Measurements from ENCODE around the gene BBS9. TPM values are rescaled to one million over a fixed set of nuclear protein-coding genes. Genes with fewer than 3 reads are reported as not detected.
"Not testable (repeated sequence)": the region's sequence is repeated elsewhere in the genome, so short reads cannot be mapped to it uniquely, and the experiment has no call there.

BBS9 gene
- total RNA-seq, result 10 to 100 TPM; 13.7 to 17.2 TPM

DNA sequence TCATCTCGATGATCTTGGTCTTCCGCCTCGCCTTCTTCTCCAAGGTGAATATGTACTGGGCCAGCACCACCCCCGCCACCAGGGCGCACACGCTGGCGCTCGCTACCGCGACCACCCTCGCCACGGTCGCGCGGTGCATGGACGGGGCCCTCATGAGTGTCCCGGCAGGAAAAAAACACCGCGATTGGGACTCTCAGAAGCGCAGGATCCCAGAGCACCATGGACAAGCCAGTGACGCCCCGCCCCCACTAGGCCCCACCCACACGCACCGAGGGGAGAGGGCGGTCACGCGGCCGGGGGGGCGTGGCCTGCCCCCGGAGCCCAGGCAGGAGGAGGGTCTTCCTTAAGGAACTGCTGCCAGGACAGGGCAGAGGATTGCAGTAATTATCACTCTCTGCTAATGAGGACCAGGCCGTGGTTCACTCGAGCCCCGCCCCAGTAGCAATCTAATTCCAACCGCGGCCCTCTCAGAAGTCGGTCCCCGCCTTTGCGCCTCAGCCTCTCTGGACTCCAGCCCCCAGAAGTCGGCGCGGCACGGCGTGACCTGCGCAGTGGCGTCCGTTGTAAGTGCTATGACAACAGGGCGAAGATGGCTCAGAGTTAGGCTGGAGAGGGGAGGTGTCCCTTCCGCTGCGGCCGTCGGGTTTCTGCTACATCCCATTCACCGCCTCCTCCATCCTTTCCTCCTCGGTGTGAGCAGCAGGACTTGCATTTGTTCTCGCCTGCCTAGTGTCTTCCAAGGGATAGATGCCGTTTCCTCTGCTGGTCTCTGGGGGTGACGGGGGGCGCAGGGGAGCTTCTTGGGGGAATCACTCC is at the start of gene BBS9:
TSS of gene BBS9 (plus strand) at position 575 of the 816 bp plus-strand sequence. CDS start 16,689 bp downstream, outside the sequence.
- peak within 1 kb of the TSS; percentile 86 for H3K27ac Mint-ChIP-seq
- H3K4me1 Mint-ChIP-seq, result peaks cover 15% of the 10 kb centered on the region
- POLR2A ChIA-PET, result interaction anchor here (0.6 to 1.2 kb wide), 4 partner anchors 19 to 89 kb away, joined by 3 to 5 read pairs (median 4); partner anchors contain the start of gene RP9
- DNase-seq (peak; percentile 93), ATAC-seq (ENCODE audit: low read depth) (peak; percentile 99)
- peaks cover 3% of the 10 kb centered on the region for H3K27me3 Mint-ChIP-seq
- H3K36me3 Mint-ChIP-seq, result peaks cover 3% of the 10 kb centered on the region
- peak within 1 kb of the TSS; percentile 96 for H3K4me3 Mint-ChIP-seq
- no peaks in the 10 kb centered on the region for H3K9me3 Mint-ChIP-seq

DNA sequence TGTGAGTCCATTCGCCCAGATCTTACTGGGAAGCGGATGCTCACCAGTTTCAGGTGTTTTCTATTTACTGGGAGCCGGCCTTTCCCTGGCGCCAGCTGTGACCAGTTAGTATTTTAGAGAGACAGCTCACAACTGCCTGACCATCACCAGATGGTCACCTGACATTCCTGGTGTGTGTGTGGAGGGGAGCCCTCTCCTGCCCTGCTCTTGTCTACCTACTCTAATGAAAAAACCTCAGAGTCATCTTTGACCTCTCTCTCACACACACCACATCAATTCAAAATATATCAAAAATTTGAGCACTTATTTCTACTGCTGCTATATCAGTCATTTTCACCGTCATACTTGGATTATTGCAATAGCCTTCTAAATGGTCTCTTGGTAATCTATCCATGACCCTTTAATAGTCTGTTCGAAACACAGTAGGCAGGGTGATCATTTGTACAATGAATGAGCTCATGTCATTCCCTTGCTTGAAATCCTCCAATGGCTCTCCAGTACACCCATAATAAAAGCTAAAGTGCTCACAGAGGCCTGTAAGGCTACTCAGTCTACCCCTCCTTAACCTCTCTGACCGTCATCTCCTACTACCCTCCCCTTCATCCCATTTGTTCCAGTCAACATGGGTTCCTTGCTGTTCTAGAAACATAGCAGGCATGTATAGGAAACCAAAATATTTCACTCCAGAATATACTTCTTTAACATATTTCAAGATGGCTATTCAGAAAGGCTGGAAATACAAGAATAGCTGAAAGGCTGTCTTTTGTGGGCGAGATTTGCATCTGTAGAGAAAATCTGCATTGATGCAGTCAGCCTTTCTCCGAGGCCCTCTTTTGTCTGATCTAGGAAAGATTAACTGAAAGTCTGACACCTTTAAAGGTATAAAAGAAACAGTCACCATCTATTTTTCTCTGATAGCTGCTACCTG is 49.3 kb upstream of the BBS9 start:
- POLR2A ChIA-PET, result no interaction called here
- H3K4me3 Mint-ChIP-seq, result no peak overlapping the region
- no peak overlapping the region for H3K27ac Mint-ChIP-seq

DNA sequence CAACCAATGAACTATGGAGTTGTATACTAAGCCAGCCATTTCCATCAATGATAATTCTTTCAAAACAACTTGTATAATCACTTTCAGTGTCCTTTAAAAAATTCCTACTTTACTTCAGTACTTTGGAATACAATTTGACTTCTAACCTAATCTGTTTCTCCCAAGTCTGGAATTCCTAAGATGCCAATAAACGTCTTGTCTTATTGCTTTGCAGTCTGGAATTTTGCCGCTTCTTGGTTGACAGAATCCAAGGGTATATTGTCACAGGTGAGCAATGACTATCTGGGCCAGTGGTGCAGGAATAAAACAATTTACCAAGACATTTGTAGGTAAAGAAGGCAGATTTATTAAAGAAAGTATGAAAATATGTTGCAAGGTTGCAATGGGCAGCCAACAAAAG is 42.0 kb upstream of the BBS9 start:
- H3K9me3 Mint-ChIP-seq, result no peaks in the 10 kb centered on the region
- H3K4me3 Mint-ChIP-seq, result no peak overlapping the region
- ATAC-seq (ENCODE audit: low read depth) (no peak), DNase-seq (no peak)
- POLR2A ChIA-PET, result no interaction called here
- H3K27ac Mint-ChIP-seq, result no peak overlapping the region
- H3K27me3 Mint-ChIP-seq, result peaks cover 3% of the 10 kb centered on the region
- no peaks in the 10 kb centered on the region for H3K36me3 Mint-ChIP-seq
- H3K4me1 Mint-ChIP-seq, result no peaks in the 10 kb centered on the region

More for the DNA sequence above, 49.3 kb upstream of the BBS9 start:
- Mint-ChIP-seq H3K27me3 (peaks cover 28% of the 10 kb centered on the region), H3K9me3 (peaks cover 2% of the 10 kb centered on the region), H3K36me3 (no peaks in the 10 kb centered on the region), H3K4me1 (peaks cover 11% of the 10 kb centered on the region)
- DNase-seq, result no peak
- no peak for ATAC-seq (ENCODE audit: low read depth)

DNA sequence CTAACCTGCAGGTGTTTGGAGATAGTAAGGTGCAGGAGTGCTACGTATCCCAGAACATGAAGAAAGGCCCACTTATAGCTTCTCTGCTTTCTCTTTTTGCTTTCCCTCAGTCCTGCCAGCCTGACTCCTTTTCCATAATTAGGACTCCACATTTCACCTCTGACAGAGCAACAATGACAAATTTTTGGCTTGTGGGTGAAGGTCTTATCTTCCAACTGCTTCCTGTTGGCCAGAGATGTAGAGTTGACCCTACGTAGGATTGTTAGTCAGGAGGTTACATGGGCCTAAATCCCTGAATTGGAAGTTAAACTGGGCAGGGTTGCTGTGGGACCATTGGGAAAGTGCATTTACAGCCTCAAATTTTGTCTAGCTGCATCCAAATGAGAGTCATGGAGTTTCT is 41.5 kb upstream of the BBS9 start:
- ATAC-seq (ENCODE audit: low read depth) (no peak), DNase-seq (no peak)
- H3K4me1 Mint-ChIP-seq, result no peaks in the 10 kb centered on the region
- peaks cover 3% of the 10 kb centered on the region for H3K27me3 Mint-ChIP-seq
- no peak overlapping the region for H3K27ac Mint-ChIP-seq
- no peaks in the 10 kb centered on the region for H3K9me3 Mint-ChIP-seq
- H3K4me3 Mint-ChIP-seq, result no peak overlapping the region
- POLR2A ChIA-PET, result no interaction called here
- no peaks in the 10 kb centered on the region for H3K36me3 Mint-ChIP-seq

DNA sequence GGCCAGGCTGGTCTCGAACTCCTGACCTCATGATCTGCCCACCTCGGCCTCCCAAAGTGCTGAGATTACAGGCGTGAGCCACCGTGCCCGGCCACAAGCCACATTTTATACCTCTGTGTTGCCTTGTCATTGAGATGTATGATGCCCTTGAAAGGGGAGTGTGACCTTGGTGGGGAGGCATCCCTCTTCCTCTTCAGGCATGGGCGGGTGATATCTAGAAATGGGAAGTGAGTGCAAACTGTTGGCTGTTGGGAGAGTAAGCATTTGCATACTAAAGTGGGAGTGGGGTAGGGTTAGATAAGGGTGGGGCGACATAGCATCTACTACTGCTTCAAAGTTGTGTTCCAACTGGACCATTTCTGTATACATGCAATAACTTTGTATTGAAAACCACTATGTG is 40.2 kb upstream of the BBS9 start:
- H3K27me3 Mint-ChIP-seq, result no peaks in the 10 kb centered on the region
- no peak overlapping the region for H3K27ac Mint-ChIP-seq

DNA sequence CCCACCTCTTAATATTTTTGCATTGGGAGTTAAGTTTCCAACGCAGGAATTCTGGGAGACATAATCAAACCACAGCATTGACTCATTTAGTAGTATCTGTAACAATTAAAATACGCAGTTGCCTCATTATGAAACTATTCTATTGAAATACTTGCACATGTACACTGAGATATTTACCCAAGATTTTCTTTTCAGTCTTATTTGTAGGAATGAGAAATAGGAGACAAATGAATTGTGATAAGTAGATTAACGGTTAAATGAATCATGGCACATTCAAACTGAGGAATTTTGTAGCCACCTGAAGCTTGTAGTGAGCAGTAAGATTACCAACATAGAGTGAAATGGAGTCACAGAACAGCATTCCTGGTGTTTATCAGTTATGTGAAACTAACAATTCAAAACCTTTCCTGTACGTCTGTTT is 38.2 kb upstream of the BBS9 start:
- peaks cover 2% of the 10 kb centered on the region for H3K4me1 Mint-ChIP-seq
- no peak overlapping the region for H3K4me3 Mint-ChIP-seq
- no peaks in the 10 kb centered on the region for H3K27me3 Mint-ChIP-seq
- H3K36me3 Mint-ChIP-seq, result peaks cover 8% of the 10 kb centered on the region
- H3K9me3 Mint-ChIP-seq, result no peaks in the 10 kb centered on the region
- ATAC-seq (ENCODE audit: low read depth), result no peak
- H3K27ac Mint-ChIP-seq, result no peak overlapping the region
- DNase-seq, result no peak
- POLR2A ChIA-PET, result no interaction called here

More for the DNA sequence above, 40.2 kb upstream of the BBS9 start:
- DNase-seq (no peak), ATAC-seq (ENCODE audit: low read depth) (no peak)
- Mint-ChIP-seq H3K9me3 (no peaks in the 10 kb centered on the region), H3K4me1 (peaks cover 2% of the 10 kb centered on the region), H3K36me3 (no peaks in the 10 kb centered on the region), H3K4me3 (no peak overlapping the region)
- POLR2A ChIA-PET, result interaction anchor here (0.6 kb wide), 1 partner anchor 450 kb away, joined by 3 read pairs; no protein-coding TSS in a partner anchor

DNA sequence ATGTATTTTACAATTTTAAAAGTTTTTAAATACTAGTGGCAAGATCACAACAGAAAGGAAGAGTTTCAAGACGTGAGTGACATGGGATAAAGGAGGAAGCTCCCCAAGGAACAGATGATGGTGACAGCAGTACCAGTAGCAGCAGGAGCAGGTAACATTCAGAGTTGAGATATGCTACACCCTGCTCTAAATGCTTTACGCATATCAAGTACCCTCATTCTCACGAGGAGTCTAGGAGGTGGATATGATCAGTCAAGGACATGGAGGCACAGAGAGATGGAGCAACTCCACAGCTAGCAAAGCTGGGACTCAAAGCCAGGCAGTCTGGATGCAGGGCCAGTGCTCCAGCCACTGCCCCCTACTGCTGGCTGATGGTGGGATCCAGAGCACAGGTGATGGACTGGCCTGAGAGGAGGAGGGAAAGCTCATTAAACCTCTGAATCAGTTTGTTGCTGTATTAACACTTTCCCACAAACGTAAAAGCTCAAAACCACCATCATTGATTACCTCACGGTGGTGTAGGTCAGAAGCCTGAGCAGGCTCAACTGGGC is 37.6 kb upstream of the BBS9 start:
- POLR2A ChIA-PET, result no interaction called here
- Mint-ChIP-seq H3K9me3 (no peaks in the 10 kb centered on the region), H3K4me1 (peaks cover 2% of the 10 kb centered on the region), H3K27me3 (no peaks in the 10 kb centered on the region), H3K36me3 (peaks cover 8% of the 10 kb centered on the region), H3K27ac (no peak overlapping the region), H3K4me3 (no peak overlapping the region)
- DNase-seq, result no peak
- no peak for ATAC-seq (ENCODE audit: low read depth)

DNA sequence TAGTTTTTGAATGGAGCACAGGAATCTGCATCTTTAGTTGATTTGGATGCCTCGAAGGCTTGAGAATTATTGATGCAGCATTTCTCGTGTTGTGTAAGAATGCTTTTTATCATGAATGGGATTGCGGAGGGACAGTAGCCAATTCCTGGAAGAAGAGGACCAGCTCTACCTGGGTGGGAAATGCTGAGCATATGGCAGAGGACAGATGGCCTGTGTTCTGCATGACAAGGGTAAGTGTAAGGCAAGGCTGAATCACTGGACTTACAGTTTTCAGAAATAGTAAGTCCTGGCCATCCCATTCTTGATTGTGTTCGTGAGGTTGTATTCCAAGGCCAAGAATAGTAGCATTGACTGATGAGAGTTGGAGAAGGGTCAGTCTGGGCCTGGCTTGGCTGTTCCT is 36.1 kb upstream of the BBS9 start:
- no peak overlapping the region for H3K27ac Mint-ChIP-seq

DNA sequence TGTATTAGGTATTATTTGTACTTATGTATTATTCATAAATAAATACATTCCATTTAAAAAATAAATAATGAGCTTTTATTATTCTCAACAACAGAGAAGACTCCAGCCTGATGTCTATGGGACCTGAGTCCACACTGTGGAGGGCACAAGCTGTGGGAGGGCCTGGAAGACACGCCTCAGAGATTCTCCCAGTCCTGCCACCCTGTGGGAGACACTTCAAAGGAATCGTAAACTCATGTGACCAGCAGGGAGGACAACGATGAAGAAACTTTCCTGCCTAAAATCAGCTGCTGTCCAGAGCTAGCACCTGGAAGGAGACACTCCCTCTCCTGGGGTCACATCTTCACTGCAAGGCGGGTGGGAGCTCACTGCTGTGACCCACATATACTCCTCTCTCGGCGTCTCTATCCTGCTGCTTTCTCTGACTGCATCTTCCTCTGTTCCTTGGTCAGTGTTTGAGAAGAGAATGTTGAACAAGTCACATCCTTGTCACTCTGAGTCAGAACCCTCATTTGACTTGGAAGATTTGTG is 34.6 kb upstream of the BBS9 start:
- ATAC-seq (ENCODE audit: low read depth); H3K9me3 Mint-ChIP-seq; H3K4me3 Mint-ChIP-seq; POLR2A ChIA-PET; H3K4me1 Mint-ChIP-seq; H3K27me3 Mint-ChIP-seq; H3K27ac Mint-ChIP-seq; DNase-seq: not testable (repeated sequence)
- peaks cover 12% of the 10 kb centered on the region for H3K36me3 Mint-ChIP-seq

More for the DNA sequence above, 36.1 kb upstream of the BBS9 start:
- Mint-ChIP-seq H3K27me3 (no peaks in the 10 kb centered on the region), H3K4me1 (peaks cover 2% of the 10 kb centered on the region), H3K36me3 (peaks cover 10% of the 10 kb centered on the region), H3K9me3 (no peaks in the 10 kb centered on the region), H3K4me3 (no peak overlapping the region)
- POLR2A ChIA-PET, result interaction anchor here (0.6 kb wide), 1 partner anchor 31 kb away, joined by 3 read pairs; the partner anchor contains the start of gene NT5C3A
- ATAC-seq (ENCODE audit: low read depth), result no peak
- DNase-seq, result no peak

DNA sequence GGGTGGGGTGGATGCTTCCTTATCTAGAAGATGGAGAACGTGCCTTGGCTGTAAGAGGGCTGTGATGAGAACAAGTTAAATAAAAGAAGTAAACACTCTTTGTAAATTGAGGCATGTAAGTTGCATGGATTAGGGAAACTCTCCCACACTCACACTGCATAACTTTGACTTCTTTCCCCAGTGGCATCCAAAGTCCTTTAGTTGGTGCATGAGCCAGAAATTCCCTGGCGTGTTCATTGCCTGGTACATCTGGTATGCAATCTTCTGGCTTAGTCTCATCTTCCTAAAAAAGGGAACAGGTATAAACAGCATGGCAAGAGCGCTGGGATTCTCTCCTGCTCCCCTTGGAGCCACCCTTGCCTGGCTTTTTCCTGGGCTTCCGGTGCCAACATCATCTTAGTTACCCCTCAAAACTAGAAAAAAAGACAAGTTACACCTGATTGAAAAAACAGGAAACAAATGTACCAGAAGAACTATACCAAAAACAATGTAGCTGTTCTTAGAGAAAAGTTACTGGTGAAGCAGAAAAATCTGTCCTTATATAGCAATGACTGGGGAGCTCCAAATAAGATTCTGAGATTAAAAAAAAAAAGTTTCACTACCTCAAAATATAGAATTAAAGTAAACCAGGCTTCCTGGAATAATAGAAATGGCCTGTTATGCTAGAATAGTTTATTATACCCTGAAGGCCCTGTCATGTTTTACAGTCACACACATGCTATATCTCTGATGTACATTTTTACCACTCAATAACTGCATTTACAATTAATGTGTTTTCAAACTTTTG is 30.0 kb upstream of the BBS9 start:
- POLR2A ChIA-PET, result no interaction called here
- no peak overlapping the region for H3K4me3 Mint-ChIP-seq
- no peaks in the 10 kb centered on the region for H3K27me3 Mint-ChIP-seq
- H3K27ac Mint-ChIP-seq, result no peak overlapping the region
- H3K4me1 Mint-ChIP-seq, result no peaks in the 10 kb centered on the region
- no peaks in the 10 kb centered on the region for H3K9me3 Mint-ChIP-seq
- ATAC-seq (ENCODE audit: low read depth) (no peak), DNase-seq (no peak)
- peaks cover 15% of the 10 kb centered on the region for H3K36me3 Mint-ChIP-seq

DNA sequence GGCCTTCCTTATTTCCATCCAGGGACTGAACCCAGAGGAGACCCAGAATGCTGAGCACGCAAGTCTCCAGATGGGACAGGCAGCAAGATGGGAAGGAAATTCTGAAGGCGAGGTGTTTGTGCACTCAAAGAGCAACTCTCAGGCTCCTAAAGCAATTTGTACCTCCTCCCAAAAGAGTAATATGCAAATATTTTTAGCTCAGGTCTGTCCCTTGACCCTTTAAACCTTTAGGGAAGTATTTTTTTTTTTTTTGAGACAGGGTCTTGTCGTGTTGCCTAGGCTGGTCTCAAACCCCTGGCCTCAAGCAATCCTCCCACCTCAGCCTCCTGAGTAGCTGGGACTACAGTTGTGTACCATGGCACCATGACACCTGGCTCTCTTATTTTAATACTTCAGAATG is 28.6 kb upstream of the BBS9 start:
- no peaks in the 10 kb centered on the region for H3K9me3 Mint-ChIP-seq
- POLR2A ChIA-PET, result no interaction called here
- H3K36me3 Mint-ChIP-seq, result peaks cover 9% of the 10 kb centered on the region
- no peak for DNase-seq
- peaks cover 2% of the 10 kb centered on the region for H3K4me1 Mint-ChIP-seq
- ATAC-seq (ENCODE audit: low read depth), result no peak
- no peak overlapping the region for H3K4me3 Mint-ChIP-seq
- no peak overlapping the region for H3K27ac Mint-ChIP-seq
- no peaks in the 10 kb centered on the region for H3K27me3 Mint-ChIP-seq

DNA sequence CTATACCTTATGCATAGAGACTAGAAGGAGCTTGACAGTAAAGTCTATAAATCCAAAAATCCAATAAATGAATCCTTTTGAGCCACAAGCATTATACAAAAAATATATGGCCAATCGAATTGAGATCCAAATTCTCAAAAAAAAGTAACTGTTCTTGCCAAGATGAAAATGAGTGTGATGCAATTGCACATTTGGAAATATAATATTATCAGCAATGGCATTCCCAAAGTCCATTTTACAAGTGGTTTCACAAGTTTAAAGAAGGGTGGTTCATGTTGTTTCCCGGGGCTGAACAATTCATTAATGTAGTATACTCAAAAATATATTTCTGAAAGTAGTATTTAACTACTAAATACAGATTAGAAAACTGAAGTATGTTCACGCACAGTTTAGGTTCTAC is 27.5 kb upstream of the BBS9 start:
- peaks cover 4% of the 10 kb centered on the region for H3K4me1 Mint-ChIP-seq

More for the DNA sequence above, 27.5 kb upstream of the BBS9 start:
- no peak for ATAC-seq (ENCODE audit: low read depth)
- POLR2A ChIA-PET, result no interaction called here
- no peaks in the 10 kb centered on the region for H3K9me3 Mint-ChIP-seq
- H3K27ac Mint-ChIP-seq, result no peak overlapping the region
- peaks cover 9% of the 10 kb centered on the region for H3K36me3 Mint-ChIP-seq
- H3K27me3 Mint-ChIP-seq, result no peaks in the 10 kb centered on the region
- H3K4me3 Mint-ChIP-seq, result no peak overlapping the region
- DNase-seq, result no peak
